Mammary epithelial cell (primary cell): ENCODE data around the gene STARD8.

Experiments
- EZH2 ChIP-seq: IDR thresholded peaks from 2 replicates; pipeline ENCODE4 v1.6.1; 2012; ENCODE audit warnings: low read length, inconsistent platforms, borderline replicate concordance
- TF ChIP-seq, protein P1 (sequence below), 2 donors: IDR thresholded peaks in 1 of 2; conservative IDR thresholded peaks in 1 of 2; 2 replicates each; pipeline ENCODE4 v1.5.1; 2011 to 2012; ENCODE audit warnings: inconsistent platforms in 2 of 2, low read length in 2 of 2, mild to moderate bottlenecking in 2 of 2, control low read depth in 1 of 2, low read depth in 1 of 2; ENCODE audit not compliant: insufficient read depth in 1 of 2; ENCODE audit errors: extremely low read depth in 1 of 2

DNA sequence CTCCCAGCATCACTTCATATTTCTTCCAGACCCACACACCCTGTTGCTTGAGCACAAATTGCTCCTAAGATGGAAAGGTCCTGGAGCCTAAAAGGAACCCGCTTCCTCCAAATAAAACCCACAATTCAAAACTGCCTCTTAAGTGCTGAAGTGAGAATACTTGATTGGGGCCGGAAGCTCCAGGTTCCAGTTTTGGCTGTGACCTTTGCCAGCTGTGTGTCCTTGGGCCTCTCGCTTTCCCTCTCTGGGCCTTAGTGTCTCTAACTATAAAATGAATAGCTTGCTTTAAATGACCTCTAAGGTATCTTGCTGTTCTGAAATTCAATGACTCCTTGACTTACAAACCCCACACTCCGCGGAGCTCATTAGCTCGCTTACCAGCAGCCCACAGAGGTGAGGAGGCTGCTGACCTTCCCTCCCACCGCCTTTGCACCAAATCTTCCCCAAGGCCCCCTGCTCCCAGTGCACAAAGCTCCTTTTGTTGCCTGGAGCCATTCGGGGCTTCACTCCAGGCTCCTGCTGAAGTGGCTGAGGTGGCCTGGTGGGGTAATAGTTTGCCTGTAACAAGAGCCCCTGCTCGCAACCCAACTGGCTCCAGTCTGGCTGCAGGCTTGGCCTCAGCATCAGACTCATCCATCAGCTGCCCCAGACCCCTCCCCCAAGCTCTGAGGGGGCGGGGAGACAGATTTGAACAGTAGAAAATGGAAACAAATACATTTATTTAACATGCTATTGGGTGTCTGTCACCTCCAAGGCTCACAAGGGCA lies 21.8 kb downstream of the STARD8 start:
- no peak for TF ChIP-seq EZH2
- TF ChIP-seq, protein P1, sequence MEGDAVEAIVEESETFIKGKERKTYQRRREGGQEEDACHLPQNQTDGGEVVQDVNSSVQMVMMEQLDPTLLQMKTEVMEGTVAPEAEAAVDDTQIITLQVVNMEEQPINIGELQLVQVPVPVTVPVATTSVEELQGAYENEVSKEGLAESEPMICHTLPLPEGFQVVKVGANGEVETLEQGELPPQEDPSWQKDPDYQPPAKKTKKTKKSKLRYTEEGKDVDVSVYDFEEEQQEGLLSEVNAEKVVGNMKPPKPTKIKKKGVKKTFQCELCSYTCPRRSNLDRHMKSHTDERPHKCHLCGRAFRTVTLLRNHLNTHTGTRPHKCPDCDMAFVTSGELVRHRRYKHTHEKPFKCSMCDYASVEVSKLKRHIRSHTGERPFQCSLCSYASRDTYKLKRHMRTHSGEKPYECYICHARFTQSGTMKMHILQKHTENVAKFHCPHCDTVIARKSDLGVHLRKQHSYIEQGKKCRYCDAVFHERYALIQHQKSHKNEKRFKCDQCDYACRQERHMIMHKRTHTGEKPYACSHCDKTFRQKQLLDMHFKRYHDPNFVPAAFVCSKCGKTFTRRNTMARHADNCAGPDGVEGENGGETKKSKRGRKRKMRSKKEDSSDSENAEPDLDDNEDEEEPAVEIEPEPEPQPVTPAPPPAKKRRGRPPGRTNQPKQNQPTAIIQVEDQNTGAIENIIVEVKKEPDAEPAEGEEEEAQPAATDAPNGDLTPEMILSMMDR (conservative IDR thresholded peaks at IDR 0.05 in 1 of 2, IDR thresholded peaks at IDR 0.05 in 1 of 2; ENCODE audit: extremely low read depth in 1 of 2, insufficient read depth in 1 of 2, low read depth in 1 of 2, low read length in 2 of 2), result no peak
